ENCODE results near the gene NCAM1.

- TF ChIP-seq ZZZ3 (CRISPR knock-in tag; IDR thresholded peaks at IDR 0.05; ENCODE audit: borderline replicate concordance) (no peak), ZNF234 (CRISPR knock-in tag; conservative IDR thresholded peaks at IDR 0.05) (no peak), ZBTB8A (CRISPR knock-in tag; IDR thresholded peaks at IDR 0.05; ENCODE audit: borderline replicate concordance, low read depth) (no peak), SALL2 (CRISPR knock-in tag; IDR thresholded peaks at IDR 0.05) (no peak), ZBTB21 (CRISPR knock-in tag; IDR thresholded peaks at IDR 0.05) (no peak)
These were observed 252.3 kb downstream of the NCAM1 start for GRCh38 chr11:113213549-113213948.
